Heart left ventricle (tissue), 16 donors: Measurements from ENCODE around the gene CCIN. TPM values are rescaled to one million over a fixed set of nuclear protein-coding genes. Genes with fewer than 3 reads are reported as not detected.

Source experiments
- ATAC-seq, 4 donors: fragments of 200-7000 bp; cut with Tn5 transposase; one replicate each; pipeline ENCODE4 v1.9.1; 2020 to 2022; ENCODE audit warnings: moderate library complexity in 4 of 4, mild to moderate bottlenecking in 3 of 4, moderate number of reproducible peaks in 1 of 4
- DNase-seq, 5 donors: peaks; one replicate each; pipeline ENCODE4 v3.0.0-alpha.2; 2020
- H3K27ac ChIP-seq, 12 donors: fragments of 200-600 bp; sonication (generic) in 4 of 12; one replicate each; pipeline versions ENCODE4 v1.5.0 to v1.8.0; 2016 to 2022; ENCODE audit warnings: mild to moderate bottlenecking in 2 of 12
- H3K27me3 ChIP-seq, 9 donors: fragments of 200-600 bp; sonication (generic) in 2 of 9; one replicate each; pipeline versions ENCODE4 v1.5.1 to v1.8.0; 2016 to 2022; ENCODE audit warnings: mild to moderate bottlenecking in 3 of 9
- H3K36me3 ChIP-seq, 9 donors: fragments of 200-600 bp; sonication (generic) in 2 of 9; one replicate each; pipeline versions ENCODE4 v1.5.0 to v1.8.0; 2018 to 2022; ENCODE audit warnings: mild to moderate bottlenecking in 2 of 9
- H3K4me1 ChIP-seq, 12 donors: fragments of 200-600 bp; sonication (generic) in 4 of 12; one replicate each; pipeline versions ENCODE4 v1.5.0 to v1.8.0; 2016 to 2022; ENCODE audit warnings: mild to moderate bottlenecking in 3 of 12
- H3K4me3 ChIP-seq, 12 donors: fragments of 200-600 bp; sonication (generic) in 4 of 12; one replicate each; pipeline versions ENCODE4 v1.5.0 to v1.8.0; 2017 to 2022; ENCODE audit warnings: mild to moderate bottlenecking in 9 of 12, moderate library complexity in 4 of 12
- H3K9me3 ChIP-seq, 12 donors: fragments of 200-600 bp; sonication (generic) in 4 of 12; one replicate each; pipeline versions ENCODE4 v1.5.0 to v1.8.0; 2016 to 2022; ENCODE audit warnings: mild to moderate bottlenecking in 1 of 12
- CTCF ChIP-seq, 12 donors: fragments of 200-600 bp; sonication (generic) in 4 of 12; IDR thresholded peaks; one replicate each; pipeline versions ENCODE4 v1.5.0 to v1.8.0; 2018 to 2022; ENCODE audit warnings: antibody characterized with exemption in 12 of 12, mild to moderate bottlenecking in 5 of 12
- POLR2A ChIP-seq, 2 donors: fragments of 450-650 bp; IDR thresholded peaks; one replicate each; pipeline ENCODE4 v1.6.1; 2017; ENCODE audit warnings: antibody characterized with exemption in 2 of 2, mild to moderate bottlenecking in 2 of 2, moderate library complexity in 2 of 2
- WGBS, 4 donors: extraction: QIAGEN DNeasy Blood & Tissue Kit in 2 of 4; methylation state at CpG; one replicate each; pipeline versions ENCODE4 v1.1.5 to v1.1.7; 2013 to 2018; 5-methylcytosine and 5-hydroxymethylcytosine counted together
- intact Hi-C, 10 donors: fragments of 100-400 bp; cut with DNase I; formaldehyde crosslinking; loops; one replicate each; pipeline versions ENCODE4 v1.11.1 to v1.14.2; 2022
- polyA plus RNA-seq, 2 donors: library from polyadenylated mRNA; stranded (reverse); fragments of 200-250 nt; gene quantifications; one replicate each; pipeline ENCODE4 v1.2.3, GENCODE V29; 2013
- total RNA-seq, 9 donors: library from RNA; depleted of rRNA in 2 of 9; stranded (reverse); fragments of >200 nt in 2 of 9; fragmentation: NEBNext Ultra II Directional in 3 of 9; extraction: Animal tissue kit (Norgen Biotek cat#: 25700) in 3 of 9; gene quantifications; one replicate each; pipeline versions ENCODE4 v1.1.0 to v1.2.4, GENCODE V29; 2016 to 2023
- donor health status: ischemic (EF 13 %, LVEDD 7.1; RV severe dilation, severe dysfunction).
- donor health status: healthy with polysubstance abuse.
- donor health status: DM: no; HTN: yes; CAD: no.
- donor health status: DM: no; HTN: no; CAD: no.
- donor health status: ischemic (EF 25% LVEDD 6.9; RV normal size, moderate dysfunction).
- donor health status: ischemic (EF 25% LVEDD 5.7; RV mildly dilated, moderate dysfunction).
- donor health status: healthy.
- donor health status: DM: yes; HTN: yes; CAD: no.
- donor health status: ischemic (EF 35%, LVEDD 5.7; RV mildly dilated, moderate dysfunction).
- donor health status: nonischemic (EF 11% LVEDD 7.7; RV severe dilation, severe dysfunction).
- donor health status: DM: yes; HTN: yes; CAD: no.
- donor health status: PGD.
- donor health status: ischemic (EF 29% LVEDD 5.4; RV normal size, mild dysfunction).
- donor health status: nonischemic (EF 23%, LVEDD 6.1; RV moderate dilation, normal function).

CCIN gene
- total and polyA plus RNA-seq, 11 donors = 0.09 to 0.25 (median 0.16) TPM; not detected in 6

- no peak overlapping the region for H3K4me3 ChIP-seq
- WGBS, 4 donors = 65 to 74% (median 69%) methylated on average over 9 of the region's 9 CpGs
- H3K36me3 ChIP-seq = peaks cover 0 to 24% (median 0%) of the 10 kb centered on the region in 9 donors
- TF ChIP-seq CTCF (IDR thresholded peaks at IDR 0.05) = no peak
- no peak for TF ChIP-seq POLR2A (IDR thresholded peaks at IDR 0.05)
- H3K27me3 ChIP-seq = no peaks in the 10 kb centered on the region
- H3K27ac ChIP-seq = peak overlapping the region in 10 of 12 donors; percentile 15 to 93 (median 56)
- intact Hi-C loops = no loop called here
- ATAC-seq = no peak
- H3K4me1 ChIP-seq = peaks cover 0 to 84% (median 29%) of the 10 kb centered on the region in 12 donors
- H3K9me3 ChIP-seq = peaks cover 0 to 5% (median 0%) of the 10 kb centered on the region in 12 donors
- DNase-seq = no peak
Measured at GRCh38 chr9:36153746-36154145, 15.4 kb upstream of the CCIN start.

- DNase-seq (peak in 3 of 5 donors; percentile 34 to 51 (median 49)), ATAC-seq (peak in 3 of 4 donors; percentile 38 to 57 (median 57))
- Histone ChIP-seq H3K36me3 (peaks cover 0 to 20% (median 0%) of the 10 kb centered on the region in 9 donors), H3K27me3 (no peaks in the 10 kb centered on the region), H3K4me3 (no peak overlapping the region), H3K4me1 (peaks cover 0 to 81% (median 23%) of the 10 kb centered on the region in 12 donors), H3K9me3 (peaks cover 0 to 5% (median 0%) of the 10 kb centered on the region in 12 donors), H3K27ac (peak overlapping the region in 11 of 12 donors; percentile 15 to 93 (median 56))
- TF ChIP-seq CTCF (IDR thresholded peaks at IDR 0.05) (no peak), POLR2A (IDR thresholded peaks at IDR 0.05) (no peak)
- intact Hi-C loops = no loop called here
- 25 to 38% (median 30%) methylated on average over 11 of the region's 11 CpGs for WGBS, 4 donors
Measured at GRCh38 chr9:36154331-36154952, 14.7 kb upstream of the CCIN start.

- peaks cover 0 to 64% (median 19%) of the 10 kb centered on the region in 12 donors for H3K4me1 ChIP-seq
- WGBS, 4 donors = 89 to 98% (median 95%) methylated on average over 6 of the region's 6 CpGs
- no peak for ATAC-seq
- peaks cover 0 to 13% (median 0%) of the 10 kb centered on the region in 9 donors for H3K36me3 ChIP-seq
- H3K4me3 ChIP-seq = no peak overlapping the region
- peaks cover 0 to 5% (median 0%) of the 10 kb centered on the region in 12 donors for H3K9me3 ChIP-seq
- DNase-seq = no peak
- intact Hi-C loops = no loop called here
- H3K27me3 ChIP-seq = no peaks in the 10 kb centered on the region
- TF ChIP-seq CTCF (IDR thresholded peaks at IDR 0.05) (no peak), POLR2A (IDR thresholded peaks at IDR 0.05) (no peak)
- peak overlapping the region in 1 of 12 donors; percentile 84 for H3K27ac ChIP-seq
Measured at GRCh38 chr9:36156116-36156515, 13.1 kb upstream of the CCIN start.

GRCh38 chr9:36158122-36158521, 11.1 kb upstream of the CCIN start:
- H3K27me3 ChIP-seq = no peaks in the 10 kb centered on the region
- ATAC-seq (peak; percentile 47 to 59 (median 52)), DNase-seq (no peak)
- H3K36me3 ChIP-seq = peaks cover 0 to 17% (median 0%) of the 10 kb centered on the region in 9 donors
- intact Hi-C loops = no loop called here
- H3K4me1 ChIP-seq = peaks cover 0 to 63% (median 16%) of the 10 kb centered on the region in 12 donors
- 71 to 89% (median 76%) methylated on average over 2 of the region's 2 CpGs for WGBS, 4 donors
- peak overlapping the region; percentile 42 to 91 (median 66) for H3K27ac ChIP-seq
- H3K4me3 ChIP-seq = no peak overlapping the region
- peaks cover 0 to 5% (median 0%) of the 10 kb centered on the region in 12 donors for H3K9me3 ChIP-seq
- TF ChIP-seq CTCF (IDR thresholded peaks at IDR 0.05) = no peak
